Liver (tissue), 9 donors: ENCODE data around the gene PSENEN. TPM values are rescaled to one million over a fixed set of nuclear protein-coding genes. Genes with fewer than 3 reads are reported as not detected.

Experiments used
- DNase-seq: peaks from one replicate; pipeline ENCODE4 v3.0.0-alpha.2; 2017; ENCODE audit warnings: low spot score
- H3K27ac ChIP-seq, 2 donors: one replicate each; pipeline ENCODE4 v1.7.0; 2013; ENCODE audit warnings: inconsistent platforms in 2 of 2, low read length in 2 of 2, control low read depth in 1 of 2, low read depth in 1 of 2, mild to moderate bottlenecking in 1 of 2
- H3K27me3 ChIP-seq, 4 donors: one replicate each; pipeline versions ENCODE4 v1.6.1 to v1.7.0; 2013; ENCODE audit warnings: low read length in 3 of 4, inconsistent platforms in 1 of 4, mild to moderate bottlenecking in 1 of 4, moderate library complexity in 1 of 4; ENCODE audit not compliant: control insufficient read depth in 4 of 4, insufficient read depth in 4 of 4
- H3K36me3 ChIP-seq, 4 donors: one replicate each; pipeline versions ENCODE4 v1.6.1 to v1.7.0; 2013; ENCODE audit warnings: low read length in 3 of 4, mild to moderate bottlenecking in 3 of 4, low read depth in 1 of 4, moderate library complexity in 1 of 4; ENCODE audit not compliant: control insufficient read depth in 4 of 4, insufficient read depth in 3 of 4
- H3K4me1 ChIP-seq, 4 donors: one replicate each; pipeline versions ENCODE4 v1.6.1 to v1.7.0; 2013; ENCODE audit warnings: low read length in 3 of 4, mild to moderate bottlenecking in 3 of 4, moderate library complexity in 1 of 4; ENCODE audit not compliant: control insufficient read depth in 4 of 4, insufficient read depth in 4 of 4
- H3K4me3 ChIP-seq, 3 donors: one replicate each; pipeline versions ENCODE4 v1.6.1 to v1.7.0; 2013; ENCODE audit warnings: low read length in 3 of 3, control low read depth in 1 of 3, low read depth in 1 of 3, mild to moderate bottlenecking in 1 of 3
- H3K9ac ChIP-seq, 2 donors: one replicate each; pipeline ENCODE4 v1.7.0; 2013; ENCODE audit warnings: low read length in 2 of 2, mild to moderate bottlenecking in 2 of 2, moderate library complexity in 2 of 2, control low read depth in 1 of 2, low read depth in 1 of 2
- H3K9me3 ChIP-seq, 4 donors: one replicate each; pipeline versions ENCODE4 v1.6.1 to v1.7.0; 2013; ENCODE audit warnings: low read length in 3 of 4; ENCODE audit not compliant: control insufficient read depth in 4 of 4
- EGR1 ChIP-seq, 2 donors: IDR thresholded peaks; 2 replicates each; pipeline ENCODE4 v1.6.1; 2016 to 2018; ENCODE audit warnings: antibody characterized with exemption in 2 of 2, low read depth in 2 of 2
- FOXA1 ChIP-seq: IDR thresholded peaks from 2 replicates; pipeline ENCODE4 v1.6.1; 2016; ENCODE audit warnings: antibody characterized with exemption
- FOXA2 ChIP-seq: IDR thresholded peaks from 2 replicates; pipeline ENCODE4 v1.6.1; 2016; ENCODE audit warnings: antibody characterized with exemption
- GABPA ChIP-seq, 2 donors: IDR thresholded peaks in 1 of 2; conservative IDR thresholded peaks in 1 of 2; 2 replicates each; pipeline ENCODE4 v1.6.1; 2016; ENCODE audit warnings: antibody characterized with exemption in 2 of 2, mild to moderate bottlenecking in 1 of 2, moderate library complexity in 1 of 2
- HNF4A ChIP-seq, 2 donors: conservative IDR thresholded peaks; 2 replicates each; pipeline ENCODE4 v1.6.1; 2016; ENCODE audit warnings: antibody characterized with exemption in 2 of 2, mild to moderate bottlenecking in 2 of 2
- HNF4G ChIP-seq: IDR thresholded peaks from 2 replicates; pipeline ENCODE4 v1.6.1; 2016; ENCODE audit warnings: antibody characterized with exemption
- JUND ChIP-seq, 2 donors: IDR thresholded peaks; 2 replicates each; pipeline ENCODE4 v1.6.1; 2016; ENCODE audit warnings: antibody characterized with exemption in 2 of 2
- MAX ChIP-seq: IDR thresholded peaks from 2 replicates; pipeline ENCODE4 v1.6.1; 2016; ENCODE audit warnings: antibody characterized with exemption
- RAD21 ChIP-seq, 2 donors: IDR thresholded peaks; 2 replicates each; pipeline ENCODE4 v1.6.1; 2016; ENCODE audit warnings: antibody characterized with exemption in 2 of 2, mild to moderate bottlenecking in 2 of 2
- REST ChIP-seq: IDR thresholded peaks from 2 replicates; pipeline ENCODE4 v1.6.1; 2016; ENCODE audit warnings: antibody characterized with exemption, mild to moderate bottlenecking
- SP1 ChIP-seq: IDR thresholded peaks from 2 replicates; pipeline ENCODE4 v1.6.1; 2018; ENCODE audit warnings: antibody characterized with exemption, mild to moderate bottlenecking
- TAF1 ChIP-seq: conservative IDR thresholded peaks from 2 replicates; pipeline ENCODE4 v1.6.1; 2016; ENCODE audit warnings: antibody characterized with exemption, mild to moderate bottlenecking
- YY1 ChIP-seq: IDR thresholded peaks from 2 replicates; pipeline ENCODE4 v1.6.1; 2016; ENCODE audit warnings: antibody characterized with exemption, mild to moderate bottlenecking
- ZBTB33 ChIP-seq: IDR thresholded peaks from 2 replicates; pipeline ENCODE4 v1.6.1; 2016; ENCODE audit warnings: antibody characterized with exemption
- WGBS: extraction: QIAGEN DNeasy Blood & Tissue Kit; methylation state at CpG from one replicate; pipeline ENCODE4 v1.1.7; 2013; 5-methylcytosine and 5-hydroxymethylcytosine counted together
- polyA plus RNA-seq, 2 donors: library from polyadenylated mRNA; stranded (reverse) in 1 of 2; unstranded in 1 of 2; fragments of 200-250 nt in 1 of 2; fragments of >200 nt in 1 of 2; fragmentation: Nextera tagmentation in 1 of 2; extraction: Ambion mirVana in 1 of 2; gene quantifications; one replicate each; pipeline versions ENCODE4 v1.2.1 to v1.2.3, GENCODE V29; 2013 to 2015
- total RNA-seq, 2 donors: library from RNA; depleted of rRNA; stranded (reverse); fragments of >200 nt; gene quantifications; one replicate each; pipeline ENCODE4 v1.2.3, GENCODE V29; 2014
- donor health status: healthy.
- donor health status: healthy.
- donor health status: healthy.
- donor health status: healthy.
- donor health status: healthy.

The PSENEN gene
- total and polyA plus RNA-seq, 4 donors = 7.4 to 58.1 (median 20.7) TPM

GRCh38 chr19:35791814-35792279, 46.4 kb downstream of the PSENEN start:
- no peak overlapping the region for H3K4me3 ChIP-seq
- DNase-seq = no peak
- H3K4me1 ChIP-seq = no peaks in the 10 kb centered on the region
- no peaks in the 10 kb centered on the region for H3K36me3 ChIP-seq
- TF ChIP-seq TAF1 (no peak), MAX (no peak)
- no peaks in the 10 kb centered on the region for H3K27me3 ChIP-seq
- no peak overlapping the region for H3K9ac ChIP-seq
- 91% methylated on average over 9 of the region's 9 CpGs for WGBS
- no peak overlapping the region for H3K27ac ChIP-seq
- no peaks in the 10 kb centered on the region for H3K9me3 ChIP-seq

- WGBS = 87% methylated on average over 15 of the region's 15 CpGs
- no peak for DNase-seq
- H3K27me3 ChIP-seq = no peaks in the 10 kb centered on the region
- TF ChIP-seq ZBTB33 (no peak), SP1 (no peak), REST (no peak), RAD21 (IDR thresholded peaks at IDR 0.05) (no peak), YY1 (no peak), EGR1 (IDR thresholded peaks at IDR 0.05; ENCODE audit: low read depth in 2 of 2) (no peak), JUND (IDR thresholded peaks at IDR 0.05) (no peak), HNF4A (conservative IDR thresholded peaks at IDR 0.05) (no peak), HNF4G (no peak), GABPA (IDR thresholded peaks at IDR 0.05 in 1 of 2, conservative IDR thresholded peaks at IDR 0.05 in 1 of 2) (no peak), FOXA2 (no peak), TAF1 (no peak), MAX (no peak)
- no peak overlapping the region for H3K27ac ChIP-seq
- H3K9me3 ChIP-seq = no peaks in the 10 kb centered on the region
- no peaks in the 10 kb centered on the region for H3K4me1 ChIP-seq
- H3K36me3 ChIP-seq = no peaks in the 10 kb centered on the region
- H3K9ac ChIP-seq = no peak overlapping the region
- no peak overlapping the region for H3K4me3 ChIP-seq
These were observed 46.9 kb downstream of the PSENEN start for GRCh38 chr19:35792312-35792711.

GRCh38 chr19:35792888-35793287, 47.4 kb downstream of the PSENEN start:
- H3K9ac ChIP-seq = no peak overlapping the region
- TF ChIP-seq EGR1 (IDR thresholded peaks at IDR 0.05; ENCODE audit: low read depth in 2 of 2) (no peak), FOXA1 (no peak)
- WGBS = 84% methylated on average over 8 of the region's 8 CpGs
- no peaks in the 10 kb centered on the region for H3K9me3 ChIP-seq
- no peak for DNase-seq
- H3K27me3 ChIP-seq = no peaks in the 10 kb centered on the region
- no peak overlapping the region for H3K27ac ChIP-seq
- no peaks in the 10 kb centered on the region for H3K36me3 ChIP-seq
- H3K4me1 ChIP-seq = peaks cover 0 to 4% (median 2%) of the 10 kb centered on the region in 4 donors
- H3K4me3 ChIP-seq = no peak overlapping the region
